GM12878 (cell line): ENCODE measurements around the gene RRP12. TPM values are rescaled to one million over a fixed set of nuclear protein-coding genes. Genes with fewer than 3 reads are reported as not detected.

Experiments used
- ATAC-seq: fragments of 200-7000 bp; cut with Tn5 transposase; 3 replicates; pipeline ENCODE4 v1.9.1; 2020; ENCODE audit warnings: mild to moderate bottlenecking, moderate library complexity
- BruUV-seq: library from RNA; stranded (reverse); fragments of 400-500 nt; replicated peaks from 2 replicates; lab custom pipeline; 2021; lab: Mats Ljungman, UMichigan
- CTCF ChIA-PET: fragments of 300-600 bp; sonication (Branson Sonifier 250); formaldehyde crosslinking; extraction: SDS; loops from one replicate; lab custom pipeline; 2021; ENCODE audit warnings: inconsistent platforms; lab: Yijun Ruan, JAX
- POLR2A ChIA-PET: fragments of 350-600 bp; formaldehyde crosslinking; extraction: SDS; loops from one replicate; lab custom pipeline; 2021; ENCODE audit warnings: inconsistent platforms; lab: Charles Lee
- RAD21 ChIA-PET: fragments of 300-600 bp; sonication (Branson Sonifier 250); formaldehyde crosslinking; loops from one replicate; lab custom pipeline; 2023; ENCODE audit warnings: antibody characterized with exemption; ENCODE audit not compliant: unreplicated experiment; lab: Charles Lee
- SMC1A ChIA-PET: fragments of 300-600 bp; sonication (Branson Sonifier 250); formaldehyde crosslinking; loops from one replicate; lab custom pipeline; 2023; ENCODE audit not compliant: unreplicated experiment, uncharacterized antibody; lab: Charles Lee
- DNase-seq: peaks from one replicate; pipeline ENCODE4 v3.0.0-alpha.2; 2011; ENCODE audit warnings: low read depth, low spot score
- FAIRE-seq: peaks from 3 replicates; lab custom pipeline; 2011; peaks lifted over from hg19 to GRCh38; lab: Jason Lieb, UNC
- H2AFZ ChIP-seq: 2 replicates; pipeline ENCODE4 v1.6.0; 2011; ENCODE audit warnings: low read depth, low read length, control low read depth; ENCODE audit not compliant: control insufficient read depth
- H3K27ac ChIP-seq: 2 replicates; pipeline ENCODE4 v1.5.1; 2011; ENCODE audit warnings: control low read depth; ENCODE audit not compliant: control insufficient read depth, insufficient read depth
- H3K27me3 ChIP-seq, 2 experiments: replicated peaks in 1 of 2; 2 replicates each; pipeline versions ENCODE4 v1.6.0 to v1.6.1; 2011; ENCODE audit warnings: low read length in 1 of 2; ENCODE audit not compliant: control insufficient read depth in 2 of 2, insufficient read depth in 2 of 2
- H3K36me3 ChIP-seq, 2 experiments: 2 replicates each; pipeline ENCODE4 v1.5.1; 2011; ENCODE audit warnings: low read length in 1 of 2; ENCODE audit not compliant: control insufficient read depth in 2 of 2, insufficient read depth in 2 of 2
- H3K4me1 ChIP-seq: 2 replicates; pipeline ENCODE4 v1.6.1; 2011; ENCODE audit warnings: mild to moderate bottlenecking, low read length, moderate library complexity, mixed read lengths; ENCODE audit not compliant: control insufficient read depth, insufficient read depth
- H3K4me2 ChIP-seq: 2 replicates; pipeline ENCODE4 v1.6.0; 2011; ENCODE audit warnings: control low read depth; ENCODE audit not compliant: control insufficient read depth, insufficient read depth
- H3K4me3 ChIP-seq: fragments of 200-600 bp; sonication (generic); 2 replicates; pipeline ENCODE4 v1.5.1; 2016
- H3K79me2 ChIP-seq: 2 replicates; pipeline ENCODE4 v1.6.0; 2011; ENCODE audit warnings: low read length; ENCODE audit not compliant: control insufficient read depth, insufficient read depth
- H3K9ac ChIP-seq: 2 replicates; pipeline ENCODE4 v1.8.0; 2011; ENCODE audit warnings: low read length, control low read depth, mixed read lengths; ENCODE audit not compliant: control insufficient read depth, insufficient read depth
- H3K9me3 ChIP-seq: replicated peaks from 3 replicates; pipeline ENCODE4 v1.5.1; 2011; ENCODE audit warnings: mild to moderate bottlenecking, low read length; ENCODE audit not compliant: control insufficient read depth, insufficient read depth
- H4K20me1 ChIP-seq: 2 replicates; pipeline ENCODE4 v1.6.0; 2011; ENCODE audit not compliant: control insufficient read depth, insufficient read depth
- ATF2 ChIP-seq: IDR thresholded peaks from 2 replicates; pipeline ENCODE4 v1.6.1; 2012; ENCODE audit warnings: low read length, inconsistent platforms
- ATF3 ChIP-seq: IDR thresholded peaks from 2 replicates; pipeline ENCODE4 v1.6.1; 2011; ENCODE audit warnings: low read depth, mild to moderate bottlenecking, low read length, moderate library complexity, borderline replicate concordance; ENCODE audit errors: extremely low read depth
- BHLHE40 ChIP-seq, 2 experiments: fragments of 450-650 bp in 1 of 2; IDR thresholded peaks; 2 replicates each; pipeline ENCODE4 v1.6.1; 2011 to 2017; ENCODE audit warnings: low read depth in 2 of 2, borderline replicate concordance in 1 of 2, improper control_type of control experiment in 1 of 2, low read length in 1 of 2, mild to moderate bottlenecking in 1 of 2
- CHD2 ChIP-seq: IDR thresholded peaks from 2 replicates; pipeline ENCODE4 v1.6.1; 2011; ENCODE audit warnings: low read depth, low read length, improper control_type of control experiment, borderline replicate concordance
- FOXK2 ChIP-seq: fragments of 450-650 bp; IDR thresholded peaks from 2 replicates; pipeline ENCODE4 v1.6.1; 2017; ENCODE audit warnings: mild to moderate bottlenecking, moderate library complexity
- IRF4 ChIP-seq: IDR thresholded peaks from 2 replicates; pipeline ENCODE4 v1.6.1; 2011; ENCODE audit warnings: low read depth, low read length
- IRF5 ChIP-seq: fragments of 450-650 bp; IDR thresholded peaks from 2 replicates; pipeline ENCODE4 v1.6.1; 2017; ENCODE audit warnings: borderline replicate concordance
- MYB ChIP-seq: fragments of 150-350 bp; IDR thresholded peaks from 2 replicates; pipeline ENCODE4 v1.6.1; 2014; ENCODE audit warnings: mild to moderate bottlenecking, low read depth, low read length, borderline replicate concordance
- RFX5 ChIP-seq: IDR thresholded peaks from 2 replicates; pipeline ENCODE4 v1.6.1; 2011; ENCODE audit warnings: low read depth, low read length, improper control_type of control experiment
- RUNX3 ChIP-seq: IDR thresholded peaks from 2 replicates; pipeline ENCODE4 v1.6.1; 2012; ENCODE audit warnings: low read length, inconsistent platforms
- SKIL ChIP-seq: fragments of 450-650 bp; IDR thresholded peaks from 2 replicates; pipeline ENCODE4 v1.6.1; 2017; ENCODE audit warnings: mild to moderate bottlenecking, low read depth, inconsistent platforms; ENCODE audit not compliant: poor library complexity, severe bottlenecking
- SRF ChIP-seq, 2 experiments: IDR thresholded peaks; 2 replicates each; pipeline ENCODE4 v1.6.1; 2011; ENCODE audit warnings: low read depth in 2 of 2, low read length in 2 of 2, mild to moderate bottlenecking in 1 of 2, moderate library complexity in 1 of 2
- YY1 ChIP-seq: IDR thresholded peaks from 2 replicates; pipeline ENCODE4 v1.6.1; 2011; ENCODE audit warnings: low read depth, mild to moderate bottlenecking, low read length
- ZNF24 ChIP-seq: fragments of 450-650 bp; IDR thresholded peaks from 2 replicates; pipeline ENCODE4 v1.6.1; 2017; ENCODE audit warnings: antibody characterized with exemption, mild to moderate bottlenecking
- WGBS: methylation state at CpG from one replicate; pipeline ENCODE4 v1.1.6; 2016; ENCODE audit warnings: low lambda C conversion rate; ENCODE audit not compliant: insufficient replicate concordance, insufficient coverage; ENCODE audit errors: missing lambda C conversion rate; 5-methylcytosine and 5-hydroxymethylcytosine counted together
- in situ Hi-C: fragments of 300-500 bp; cut with MboI; formaldehyde crosslinking; loops from 9 replicates; pipeline ENCODE4 v1.14.3; 2018; ENCODE audit warnings: mixed read lengths
- intact Hi-C: fragments of 100-400 bp; cut with micrococcal nuclease; formaldehyde crosslinking; loops from one replicate; pipeline ENCODE4 v1.14.2; 2022; ENCODE audit not compliant: unreplicated experiment
- polyA plus RNA-seq, 11 experiments: library from polyadenylated mRNA; depleted of rRNA in 4 of 11; unstranded in 6 of 11; stranded (reverse) in 5 of 11; fragments of >200 nt; fragmentation: Nextera tagmentation in 4 of 11; fragmentation: Illumina TruSeq in 1 of 11; extraction: Ambion mirVana in 4 of 11; extraction: Trizol in 1 of 11; gene quantifications; 1 replicate in 1 of 11; 2 replicates in 10 of 11; pipeline versions ENCODE4 v1.2.1 to v1.2.3, GENCODE V29; 2011 to 2016; ENCODE audit warnings: inconsistent platforms in 2 of 11, missing spikeins in 2 of 11, low read depth in 1 of 11
- total RNA-seq, 4 experiments: library from RNA; depleted of rRNA in 3 of 4; stranded (reverse); fragments of >200 nt in 3 of 4; fragmentation: Illumina TruSeq in 1 of 4; extraction: Trizol in 1 of 4; gene quantifications; 2 replicates each; pipeline versions ENCODE4 v1.2.1 to v1.2.3, GENCODE V29; 2013 to 2021

RRP12 gene
- total and polyA plus RNA-seq, 10 of the 15 experiments (the other 5 are each of a cell fraction or from before 2014, with no cell fraction given) = 5.3 to 48.7 (median 16.8) TPM

DNA sequence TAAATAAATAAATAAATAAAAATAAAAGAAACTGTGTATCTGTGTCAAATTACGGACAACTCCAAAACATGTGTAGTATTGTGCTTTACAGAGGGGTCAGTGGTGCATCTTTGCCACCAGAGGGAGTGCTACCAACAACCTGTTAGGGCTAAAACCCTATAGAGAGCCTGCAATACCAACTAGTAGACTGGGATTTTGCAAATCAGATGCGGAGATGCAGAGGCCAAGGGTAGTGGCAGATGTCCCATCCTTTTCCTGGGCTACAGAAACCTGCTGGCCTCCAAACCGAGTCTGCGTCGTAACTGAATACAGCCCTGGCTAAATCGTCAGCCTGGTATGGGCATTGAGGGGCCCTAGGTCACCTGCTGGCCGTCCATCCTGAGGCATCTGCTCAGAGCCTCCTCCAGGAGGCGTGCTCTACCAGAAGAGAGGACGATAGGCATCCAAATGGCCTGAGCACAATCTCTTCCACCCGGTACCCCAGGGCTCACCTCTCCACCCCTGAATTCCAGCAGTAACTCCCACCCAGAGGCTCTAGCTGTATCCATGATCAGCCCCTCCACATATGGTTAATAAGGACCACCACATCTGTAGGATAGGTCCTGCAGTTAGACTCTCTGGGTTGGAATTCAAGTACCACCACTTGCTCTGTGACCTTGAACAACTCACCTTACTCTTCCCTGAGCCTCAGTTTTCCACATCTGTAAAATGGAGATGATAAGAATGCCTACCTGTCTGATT, 6.2 kb upstream of the RRP12 start:
- peak; percentile 81 for FAIRE-seq
- SMC1A ChIA-PET = interaction anchor here (0.6 to 1.2 kb wide), 3 partner anchors 12 to 22 kb away, joined by 3 to 4 read pairs (median 3); no protein-coding TSS in a partner anchor
- POLR2A ChIA-PET = no interaction called here
- no peaks in the 10 kb centered on the region for H4K20me1 ChIP-seq
- peak overlapping the region; percentile 86 for H2AFZ ChIP-seq
- H3K27ac ChIP-seq = no peak overlapping the region
- H3K36me3 ChIP-seq = no peaks in the 10 kb centered on the region
- CTCF ChIA-PET = interaction anchor here (0.7 to 2.9 kb wide), 10 partner anchors 15 to 205 kb away, joined by 3 to 27 read pairs (median 6); no protein-coding TSS in a partner anchor
- H3K9ac ChIP-seq = no peak overlapping the region
- no peaks in the 10 kb centered on the region for H3K27me3 ChIP-seq
- intact Hi-C loops = loop anchor here (1.0 to 2.0 kb wide), 4 partner anchors 19 to 205 kb away; partner anchors contain the start of genes EXOSC1, PGAM1 and ZDHHC16
- no peaks in the 10 kb centered on the region for H3K79me2 ChIP-seq
- H3K9me3 ChIP-seq = no peaks in the 10 kb centered on the region
- H3K4me2 ChIP-seq = peak overlapping the region; percentile 68
- in situ Hi-C loops = no loop called here
- H3K4me1 ChIP-seq = no peaks in the 10 kb centered on the region
- no peak for DNase-seq
- no TSS peak for BruUV-seq
- ATAC-seq = peak; percentile 99
- no peak overlapping the region for H3K4me3 ChIP-seq
- RAD21 ChIA-PET = interaction anchor here (0.8 to 1.9 kb wide), 6 partner anchors 18 to 147 kb away, joined by 3 to 4 read pairs (median 4); no protein-coding TSS in a partner anchor
- 1% methylated on average over 10 of the region's 10 CpGs for WGBS
- TF ChIP-seq IRF4 (no peak), ATF3 (0 out of 2 replicates have a peak, but pooled peaks have one; percentile 13), ATF2 (no peak), BHLHE40 (IDR thresholded peaks at IDR 0.05; ENCODE audit: borderline replicate concordance in 1 of 2, low read depth in 2 of 2, low read length in 1 of 2) (peak; percentile 31 to 58; a peak in 1 of 4 replicates), FOXK2 (no peak), CHD2 (0 out of 2 replicates have a peak, but pooled peaks have one; percentile 31), MYB (no peak), ZNF24 (no peak), IRF5 (no peak), SRF (IDR thresholded peaks at IDR 0.05; ENCODE audit: low read depth in 2 of 2, low read length in 2 of 2) (peak in 1 of 2 experiments; percentile 40; a peak in 1 of 4 replicates), RFX5 (0 out of 2 replicates have a peak, but pooled peaks have one; percentile 16), RUNX3 (0 out of 2 replicates have a peak, but pooled peaks have one; percentile 25), SKIL (no peak), YY1 (peak; percentile 41; the same call in 1 of the 2 replicates)
